GM21576 (cell line): ENCODE data around the gene DRGX.

Experiments
- ATAC-seq: cut with Tn5 transposase; IDR thresholded peaks from one replicate; pipeline ENCODE4 v1.9.1; 2021; ENCODE audit warnings: mild to moderate bottlenecking, moderate library complexity; ENCODE audit not compliant: unreplicated experiment

Gene DRGX

DNA sequence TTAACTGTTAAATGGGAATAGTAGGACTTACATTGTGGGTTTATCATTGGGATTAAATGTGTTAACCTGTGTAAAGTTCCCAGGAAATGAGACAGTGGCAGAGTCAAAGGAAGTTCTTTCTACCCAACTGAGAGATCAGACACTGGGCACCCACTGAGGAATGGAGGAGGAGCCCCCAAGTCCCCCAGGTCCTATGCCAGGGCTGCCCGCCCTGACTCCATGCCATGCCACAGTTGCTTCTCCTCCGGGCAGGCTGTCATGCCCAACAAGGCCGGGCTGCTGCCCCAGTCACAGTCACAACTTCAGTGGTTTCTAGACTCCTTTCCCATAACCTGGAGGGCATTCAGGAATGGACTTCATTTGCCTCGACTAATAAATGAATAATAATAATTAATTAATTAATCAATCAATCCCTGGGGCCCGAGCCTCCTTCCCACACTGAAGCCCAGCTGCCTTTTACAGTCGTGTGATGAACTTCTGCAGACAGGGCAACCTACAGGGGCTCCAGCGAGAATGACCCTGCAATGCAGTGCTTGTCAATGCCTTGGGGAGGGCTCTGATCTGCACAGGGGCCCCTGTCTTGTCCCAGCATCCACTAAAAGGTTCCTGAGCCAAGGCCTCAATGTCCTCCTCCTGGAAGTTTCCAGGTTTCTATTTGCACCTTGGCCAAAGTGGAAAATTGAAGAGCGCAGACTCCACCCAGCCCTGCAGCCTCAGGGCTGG is 32.4 kb downstream of the DRGX start:
- no peak for ATAC-seq

DNA sequence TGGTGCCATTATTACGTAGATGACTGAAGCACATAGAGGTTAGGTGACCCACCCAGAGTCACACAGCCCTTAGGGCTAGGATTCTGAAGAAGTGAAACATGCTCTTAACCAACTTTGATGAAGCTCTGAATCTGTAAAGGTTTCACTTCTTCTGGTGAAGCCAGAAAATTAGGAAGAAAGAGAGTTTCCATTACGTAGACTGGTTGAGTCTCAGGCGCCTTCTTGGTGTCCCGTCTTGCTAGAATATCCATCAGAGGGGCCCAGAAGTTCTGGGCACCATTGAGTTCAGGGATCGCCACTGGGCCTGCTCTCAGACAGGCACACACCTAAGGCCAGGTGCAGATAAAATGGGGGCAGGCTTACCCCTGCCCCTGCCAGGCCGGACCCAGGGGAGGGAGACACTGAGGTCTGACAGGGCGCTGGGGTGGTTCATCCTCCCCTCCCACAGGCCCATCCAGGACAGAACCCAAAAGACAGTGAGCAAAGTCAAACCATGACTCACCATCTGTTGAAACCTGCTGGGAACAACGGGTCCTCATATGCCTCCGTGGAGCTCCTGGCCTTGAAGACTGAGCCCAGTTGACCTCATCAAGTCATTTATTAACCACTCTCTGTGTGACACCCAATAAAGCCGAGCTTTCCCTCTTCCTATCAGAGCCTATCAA is 33.2 kb downstream of the DRGX start:
- peak; percentile 96 for ATAC-seq

DNA sequence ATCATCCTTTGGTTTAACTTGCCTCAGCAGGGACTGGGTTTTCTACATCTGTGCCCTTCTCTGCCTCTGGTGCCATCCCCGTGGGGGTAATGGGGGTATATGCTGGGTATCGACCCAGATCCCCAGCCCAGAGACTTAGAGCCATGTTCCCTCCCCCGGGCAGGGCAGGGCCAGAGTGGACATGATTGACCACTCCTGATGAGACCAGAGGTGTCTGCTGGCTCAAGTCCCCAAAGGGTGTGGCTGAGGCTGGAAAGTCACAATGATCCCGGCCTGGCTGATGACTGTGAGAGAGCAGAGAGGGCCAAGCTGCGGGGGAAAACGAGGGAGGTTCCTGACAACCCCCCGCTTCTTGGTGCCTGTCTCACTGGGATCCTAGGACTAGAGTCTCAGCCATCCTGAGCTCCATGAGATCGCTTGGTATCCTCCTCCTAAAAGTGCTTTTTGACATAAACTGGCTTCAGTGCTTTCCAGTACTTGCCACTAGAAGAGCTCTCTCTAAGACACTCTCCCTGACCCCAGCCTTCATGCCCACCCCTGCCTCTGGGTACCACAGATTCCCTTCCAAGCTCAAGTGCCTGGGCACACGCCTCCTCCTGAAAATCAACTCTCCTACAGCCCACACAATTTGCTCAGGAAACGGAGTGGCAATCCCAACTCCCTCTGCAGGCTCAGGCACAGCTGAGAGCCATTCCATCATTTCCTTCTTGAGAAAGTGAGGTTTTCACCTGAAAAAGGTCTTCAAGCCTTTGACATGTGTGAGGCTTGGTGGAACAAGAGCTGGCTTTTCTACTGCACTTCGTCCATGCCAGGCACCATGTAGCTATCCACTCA is 33.9 kb downstream of the DRGX start:
- ATAC-seq: no peak

DNA sequence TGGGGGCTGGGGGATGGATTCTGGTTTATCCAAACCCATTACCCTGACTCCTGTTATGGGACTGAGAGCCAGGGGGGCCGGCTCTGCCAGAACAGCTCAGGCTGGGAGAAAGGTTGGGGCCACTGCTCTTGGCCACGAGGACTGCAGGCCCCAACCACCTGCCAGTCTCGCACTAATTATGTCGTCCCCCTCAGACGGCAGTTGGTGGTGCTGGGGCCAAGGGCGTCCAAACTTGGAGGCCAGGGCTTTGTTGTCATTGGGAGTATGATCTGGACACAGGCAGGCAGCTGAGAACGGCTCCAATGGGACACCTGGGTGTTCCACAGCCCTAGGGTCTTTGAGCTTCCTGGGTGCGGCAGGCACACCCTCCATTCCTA is 34.7 kb downstream of the DRGX start:
- ATAC-seq: no peak

DNA sequence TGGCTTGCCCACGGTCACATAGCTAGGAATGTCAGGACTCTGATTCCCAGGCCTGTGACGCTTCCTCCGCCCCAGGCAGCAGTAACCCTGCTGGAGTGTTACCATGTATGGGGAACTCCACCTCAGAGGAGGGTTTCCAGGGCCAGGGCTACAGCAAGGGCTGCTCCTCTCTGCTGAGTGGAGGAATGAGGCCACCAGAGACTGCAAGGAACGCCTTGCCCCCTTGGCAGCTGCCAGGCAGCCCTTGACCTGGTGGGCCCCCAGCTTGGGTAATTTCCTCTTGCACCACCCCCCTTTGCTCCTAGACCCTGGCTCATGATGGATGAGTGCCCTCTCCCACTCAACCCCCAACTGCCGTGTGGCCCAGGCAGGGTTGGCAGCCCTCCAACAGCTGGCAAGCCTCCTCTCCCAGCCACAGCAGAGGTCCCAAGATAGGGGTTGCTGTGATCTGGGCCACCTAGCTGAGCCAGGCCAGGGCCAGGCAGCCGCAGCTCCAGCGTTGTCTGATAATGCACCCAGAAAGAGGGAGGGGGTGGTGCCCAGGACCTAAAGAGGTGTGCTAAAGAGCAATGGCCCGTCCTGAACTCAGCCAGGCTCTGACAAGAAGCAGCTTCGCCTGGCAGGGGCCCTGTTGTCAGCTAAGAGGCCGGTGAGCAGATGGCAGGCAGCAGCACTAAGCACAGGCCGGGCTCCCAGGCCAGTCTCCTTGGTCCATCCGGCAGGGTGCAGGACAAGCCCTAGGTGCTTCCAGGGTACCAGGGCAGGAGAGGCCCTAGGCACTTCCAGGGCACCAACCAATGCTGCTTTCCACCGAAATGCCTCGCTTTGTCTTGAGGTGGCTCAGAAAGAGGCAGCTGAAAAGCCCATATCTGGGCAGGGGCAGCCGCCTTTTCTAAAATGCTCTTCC is 35.4 kb downstream of the DRGX start:
- no peak for ATAC-seq

DNA sequence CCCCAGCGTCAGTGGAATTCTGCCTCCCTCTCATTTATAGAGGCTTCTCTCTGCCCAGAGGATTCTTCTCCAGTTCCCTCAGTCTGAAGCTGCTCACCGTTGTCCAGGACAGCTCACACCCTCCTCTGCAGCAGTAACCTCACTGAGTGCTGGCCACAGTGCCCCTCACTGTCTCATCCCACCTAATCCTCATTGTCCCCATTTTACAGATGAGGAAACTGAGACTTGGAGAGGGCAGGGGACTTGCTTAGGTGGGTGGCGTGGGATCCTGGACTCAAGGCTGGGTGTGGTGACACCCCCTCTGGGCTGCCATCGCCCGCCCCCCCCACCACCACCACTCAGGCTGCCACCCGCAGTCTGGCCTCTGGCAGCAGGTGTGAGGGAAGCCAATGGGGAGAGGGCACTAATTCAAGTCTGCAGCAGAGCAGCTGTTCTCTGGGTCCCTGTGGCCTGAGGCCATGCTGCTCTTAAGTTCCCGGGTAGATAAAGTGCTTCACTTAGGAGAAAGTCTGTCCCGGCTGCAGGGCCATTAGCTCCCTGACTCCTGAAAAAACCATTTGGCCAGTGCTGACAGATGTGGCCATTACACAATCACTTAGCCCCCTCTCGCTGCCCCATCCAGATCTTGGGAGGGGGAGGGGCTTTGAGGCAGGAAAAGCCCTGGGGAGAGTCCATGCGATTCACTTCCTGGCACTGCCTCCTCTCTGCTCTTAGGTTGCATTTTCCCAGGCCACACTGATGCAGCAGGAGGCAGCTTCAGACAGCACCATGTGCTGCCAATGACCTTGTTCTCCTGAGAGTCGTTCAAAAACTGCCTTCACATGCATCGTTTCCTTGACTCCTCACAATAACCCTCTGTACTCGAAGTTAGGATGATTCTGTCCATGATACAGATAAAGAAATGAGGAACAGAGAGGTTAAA is 36.3 kb downstream of the DRGX start:
- ATAC-seq: no peak

DNA sequence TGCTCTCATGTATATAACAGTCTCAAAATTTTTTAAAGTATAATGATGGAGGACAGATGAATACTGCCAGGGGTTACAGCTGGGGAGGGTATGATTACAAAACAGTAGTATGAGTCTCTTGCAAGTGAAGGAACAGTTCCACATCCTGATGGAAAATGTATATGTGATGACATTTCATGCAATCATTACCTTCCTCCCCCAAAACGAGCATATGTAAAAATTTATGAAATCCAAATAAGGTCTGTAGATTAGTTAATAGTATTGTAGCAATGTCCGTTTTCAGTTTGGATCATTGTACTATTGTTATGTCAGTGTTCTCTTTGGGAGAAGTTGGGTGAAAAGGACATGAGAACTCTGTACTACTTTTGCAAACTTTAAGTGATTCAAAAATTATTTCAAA is 38.0 kb downstream of the DRGX start:
- no peak for ATAC-seq

DNA sequence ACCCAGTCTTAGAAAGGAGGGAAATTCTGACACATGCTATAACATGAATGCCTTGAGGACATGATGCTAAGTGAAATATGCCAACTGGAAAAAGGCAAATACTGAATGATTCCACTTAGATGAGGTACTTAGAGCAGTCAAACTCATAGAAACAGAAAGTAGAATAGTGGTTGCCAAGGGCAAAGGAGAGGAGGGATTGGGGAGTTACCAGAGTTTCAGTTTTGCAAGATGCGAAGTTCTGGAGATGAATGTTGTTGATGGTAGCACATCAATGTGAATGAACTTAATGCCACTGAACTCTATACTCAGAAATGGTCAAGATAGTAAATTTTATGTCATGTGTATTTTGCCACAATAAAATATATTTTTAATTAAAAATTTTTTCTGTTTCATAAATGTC is 38.9 kb downstream of the DRGX start:
- ATAC-seq: no peak

DNA sequence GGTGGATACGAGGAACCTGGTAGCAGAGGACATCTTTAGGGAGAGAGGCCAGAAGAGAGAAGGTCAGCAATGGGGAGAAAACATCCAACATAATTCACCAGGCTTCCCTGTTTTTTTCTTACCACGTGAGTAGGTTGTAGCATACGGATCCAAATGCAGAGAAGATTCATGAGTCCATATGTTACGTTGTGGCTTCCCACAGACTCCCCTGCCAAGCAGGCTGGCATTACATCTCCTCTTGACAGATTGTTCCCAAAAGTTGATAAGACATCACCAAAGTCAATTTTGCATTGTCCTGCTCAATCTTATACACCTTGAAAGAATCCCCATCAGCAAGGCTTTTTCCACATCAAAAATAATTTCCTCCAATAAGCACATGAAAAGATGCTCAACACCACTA is 39.7 kb downstream of the DRGX start:
- no peak for ATAC-seq

DNA sequence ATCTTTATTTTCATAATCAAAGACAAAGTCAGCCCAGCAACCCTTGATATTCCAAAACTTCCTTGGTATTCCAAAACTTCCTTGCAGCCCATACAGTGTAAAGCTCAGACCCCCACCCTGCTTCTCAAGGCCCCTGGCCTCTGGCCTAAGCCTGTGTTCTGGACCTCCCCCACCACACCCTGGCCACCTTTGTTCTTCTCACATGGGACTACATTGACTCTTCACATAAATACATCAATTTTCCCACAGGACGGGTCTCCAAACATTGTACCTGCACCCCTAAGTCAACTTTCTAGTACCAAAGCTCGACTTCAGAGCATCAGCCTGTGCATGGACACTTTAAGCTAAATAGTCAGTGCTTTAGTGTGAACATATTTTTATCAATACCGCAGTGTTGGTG is 40.7 kb downstream of the DRGX start:
- no peak for ATAC-seq

DNA sequence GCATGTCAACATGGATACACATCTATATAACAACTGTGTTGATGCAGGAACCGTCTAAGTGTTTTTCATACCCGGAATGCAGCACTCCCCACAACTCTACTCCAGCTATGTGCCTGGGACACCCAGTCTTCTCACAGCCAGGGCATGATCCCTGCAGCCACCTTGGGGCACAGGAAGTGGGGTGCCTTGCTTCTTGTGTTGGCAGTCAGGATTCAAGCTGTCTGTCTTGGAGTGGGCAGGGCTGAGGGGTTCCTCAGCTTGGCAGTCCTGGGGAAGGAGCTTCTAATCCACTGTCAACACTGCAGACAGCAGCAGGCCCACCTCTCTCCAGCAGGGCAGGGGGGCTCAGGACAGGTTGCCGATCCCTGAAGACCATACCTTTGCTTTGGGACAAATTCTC is 41.3 kb downstream of the DRGX start:
- no peak for ATAC-seq

DNA sequence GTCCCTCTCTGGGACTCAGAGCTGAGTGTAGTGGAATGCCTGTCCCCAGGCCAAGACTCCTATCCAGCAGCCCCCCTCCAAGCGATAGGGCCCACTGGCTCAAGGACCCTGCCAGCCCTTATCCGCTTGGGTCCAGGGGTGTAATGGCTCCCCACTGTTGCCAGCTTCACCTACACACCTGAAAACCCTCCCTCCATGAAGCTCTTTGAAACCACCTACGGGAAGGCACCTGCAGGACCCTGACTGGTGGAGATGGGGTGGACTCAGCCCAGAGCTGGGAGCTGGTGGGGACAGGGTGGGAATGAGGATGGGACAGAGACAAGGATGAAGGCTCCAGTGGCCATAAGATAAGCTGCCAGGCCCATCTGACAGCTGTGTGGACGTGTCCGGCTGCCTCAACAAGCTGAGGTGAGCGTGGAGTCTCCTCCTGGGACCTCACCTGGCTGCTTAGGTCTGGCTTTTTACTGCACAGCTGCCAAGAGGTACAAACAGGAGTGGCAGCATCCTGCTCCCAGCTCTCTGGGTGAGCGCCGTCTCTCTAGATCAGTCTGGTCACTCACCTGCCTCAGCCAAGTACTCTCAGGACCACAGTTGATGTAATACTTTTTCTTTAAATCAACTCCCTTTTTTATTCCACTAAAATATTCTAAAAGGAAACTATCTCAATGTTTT is 41.9 kb downstream of the DRGX start:
- ATAC-seq: no peak

DNA sequence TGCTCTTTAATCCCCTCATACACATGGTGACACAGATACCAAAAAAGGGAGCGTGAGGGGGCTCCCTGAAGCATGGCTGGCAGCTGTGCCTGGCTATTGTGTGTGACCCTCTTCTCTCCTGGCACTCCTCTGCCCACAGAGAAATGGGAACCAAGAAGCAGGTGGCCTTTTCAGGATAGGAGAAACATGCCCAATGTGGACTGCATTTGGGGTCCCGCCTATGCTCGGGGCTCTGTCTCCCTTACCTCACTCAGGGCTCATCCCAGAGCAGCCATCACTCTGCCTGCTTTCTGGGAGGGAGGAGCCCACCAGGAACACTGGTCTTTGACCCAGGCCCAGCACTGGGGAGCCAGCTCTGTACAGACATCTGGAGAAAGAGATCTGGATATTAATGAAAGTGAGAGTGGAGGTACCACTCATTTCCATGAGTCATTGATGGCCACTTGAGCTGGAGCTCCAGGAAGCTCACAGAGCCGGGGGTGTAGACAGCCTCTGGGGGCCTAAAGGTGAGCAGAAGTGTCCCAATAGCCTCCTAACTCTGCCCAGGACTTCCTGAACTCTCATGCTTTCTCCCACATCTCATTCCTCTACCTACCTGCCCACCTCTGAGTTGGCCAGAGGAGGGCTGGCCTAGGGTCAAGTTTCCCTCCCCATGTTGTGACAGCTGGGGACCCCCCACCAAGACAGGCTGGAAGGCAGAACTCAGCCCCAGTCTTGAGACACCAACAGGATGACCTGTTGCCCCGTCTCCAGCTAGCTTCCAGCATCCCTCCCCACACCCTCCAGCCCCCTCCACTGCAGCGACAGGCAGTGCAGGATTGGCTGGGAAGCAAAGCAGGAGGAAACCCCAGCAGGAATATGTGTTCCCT is 42.6 kb downstream of the DRGX start:
- no peak for ATAC-seq

DNA sequence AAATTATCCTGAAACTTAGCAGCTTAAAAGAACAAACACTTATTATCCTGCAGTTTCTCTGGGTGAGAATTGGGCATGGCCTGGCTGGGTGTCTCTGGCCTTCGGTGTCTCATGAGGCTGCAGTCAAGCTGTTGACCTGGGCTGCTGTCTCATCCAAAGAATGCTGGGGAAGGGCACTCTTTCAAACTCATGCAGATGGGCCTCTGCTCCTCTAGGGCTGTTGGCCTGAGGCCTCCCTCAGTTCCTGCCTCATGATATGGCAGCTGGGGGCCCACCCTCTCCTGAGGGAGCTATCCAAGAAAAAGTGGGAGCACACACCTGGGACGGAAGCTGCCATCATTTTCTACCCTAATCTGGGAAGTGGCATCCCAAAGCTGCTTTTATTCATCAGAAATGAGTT is 43.6 kb downstream of the DRGX start:
- ATAC-seq: no peak

DNA sequence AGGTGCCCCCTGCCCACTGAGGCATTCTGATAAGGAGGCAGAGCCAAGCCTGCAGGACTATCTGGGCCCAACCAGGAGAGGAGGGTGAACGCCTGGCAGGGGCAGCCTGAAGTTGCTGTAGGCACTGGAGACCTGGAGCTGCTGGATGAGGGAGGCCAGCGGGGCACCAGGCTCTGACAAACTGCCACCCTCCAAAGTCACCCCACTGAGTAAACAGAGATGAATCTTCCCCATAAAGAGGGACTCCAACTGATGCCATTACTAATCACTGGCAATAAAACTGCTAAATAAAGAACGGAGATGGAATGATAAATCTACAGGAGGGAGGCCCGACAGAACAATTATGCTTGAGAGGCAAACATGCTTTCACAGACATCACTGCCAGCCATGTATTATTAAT is 44.2 kb downstream of the DRGX start:
- ATAC-seq: no peak

DNA sequence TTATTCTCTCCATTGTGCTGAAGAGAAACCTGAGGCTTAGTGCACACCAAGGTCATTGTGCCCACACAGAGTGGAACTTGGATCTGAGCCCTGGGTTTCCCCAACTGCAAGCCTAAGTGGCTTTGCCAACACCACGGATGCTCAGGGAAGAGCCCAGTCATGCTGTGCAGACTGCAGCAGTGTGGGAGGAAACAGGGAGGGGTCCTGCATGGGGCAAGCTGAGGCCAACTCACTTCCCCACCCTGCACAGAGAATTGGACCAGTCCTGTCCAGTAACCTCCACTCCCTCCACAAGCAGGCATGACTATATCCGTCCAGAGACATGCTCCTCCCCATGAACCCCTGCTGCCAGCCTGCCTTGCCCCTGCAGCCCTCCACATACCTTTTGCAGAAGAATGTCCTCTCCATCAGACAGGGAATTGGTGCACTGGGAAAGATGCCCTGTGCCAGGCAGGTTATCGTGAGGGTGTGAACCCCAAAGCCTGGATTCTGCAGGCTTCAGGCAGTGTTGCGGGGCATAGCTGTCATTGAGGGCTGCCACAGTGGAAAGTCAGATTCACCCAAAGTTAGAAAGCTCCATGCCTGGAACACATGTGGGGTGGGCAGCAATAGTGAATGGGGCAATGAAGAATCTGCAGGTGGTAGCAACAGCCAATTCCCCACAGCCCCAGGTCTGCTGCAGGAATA is 44.9 kb downstream of the DRGX start:
- no peak for ATAC-seq

DNA sequence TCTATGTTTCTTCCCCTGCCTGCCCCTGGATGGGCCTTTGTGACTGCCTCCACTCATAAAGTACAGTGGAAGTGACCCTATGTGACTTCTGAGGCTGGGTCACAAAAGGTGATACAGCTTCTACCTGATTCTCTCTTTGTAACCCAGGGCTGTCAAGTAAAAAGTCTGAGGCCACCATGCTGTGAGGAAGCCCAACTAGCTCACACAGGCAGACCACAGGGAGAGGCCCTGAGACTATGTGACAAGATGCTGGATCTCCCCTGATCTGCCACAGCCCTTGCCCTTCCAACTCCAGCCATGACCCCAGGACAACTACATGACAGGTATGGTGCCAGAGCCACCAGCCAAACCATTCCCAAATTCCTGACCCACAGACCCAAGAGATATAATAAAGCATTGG is 45.8 kb downstream of the DRGX start:
- no peak for ATAC-seq

DNA sequence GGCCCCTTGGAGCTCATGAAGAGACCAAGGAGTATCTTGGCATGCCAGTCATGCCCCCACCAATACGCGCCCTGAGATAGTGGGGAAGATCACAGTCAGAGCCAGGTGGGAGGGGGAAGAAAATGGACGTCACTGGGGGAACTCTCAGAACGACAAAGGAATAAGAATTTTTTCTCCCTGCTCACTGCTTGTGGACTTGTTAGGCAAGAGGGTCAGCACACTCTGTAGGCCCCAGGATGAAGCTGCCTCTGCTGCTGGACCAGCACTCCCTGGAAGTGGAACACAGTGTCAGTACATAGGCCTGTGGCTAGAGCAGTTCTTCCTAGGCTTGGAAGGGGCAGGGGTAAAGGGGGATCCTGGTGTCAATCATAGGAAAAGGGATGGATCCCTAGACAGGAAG is 46.5 kb downstream of the DRGX start:
- ATAC-seq: no peak
